ENCODE measurements around the gene ANKRD39. TPM values are rescaled to one million over a fixed set of nuclear protein-coding genes. Genes with fewer than 3 reads are reported as not detected.

Gene ANKRD39
- polyA plus RNA-seq, 3 donors from 2014 or later, result 27.0 to 68.3 (median 41.2) TPM

GRCh38 chr2:96882230-96882629 is 24.4 kb upstream of the ANKRD39 start:
- DNase-seq, result no peak
- H3K27me3 Mint-ChIP-seq (ENCODE audit: low read depth in 3 of 3), result peaks cover 0 to 3% (median 2%) of the 10 kb centered on the region in 3 donors
- H3K4me3 Mint-ChIP-seq, result no peak overlapping the region
- H3K9me3 Mint-ChIP-seq, result no peaks in the 10 kb centered on the region
- no peak overlapping the region for H3K27ac Mint-ChIP-seq
- H3K36me3 Mint-ChIP-seq, result peaks cover 0 to 3% (median 0%) of the 10 kb centered on the region in 3 donors
- peaks cover 0 to 3% of the 10 kb centered on the region in 2 donors for H3K4me1 Mint-ChIP-seq

DNA sequence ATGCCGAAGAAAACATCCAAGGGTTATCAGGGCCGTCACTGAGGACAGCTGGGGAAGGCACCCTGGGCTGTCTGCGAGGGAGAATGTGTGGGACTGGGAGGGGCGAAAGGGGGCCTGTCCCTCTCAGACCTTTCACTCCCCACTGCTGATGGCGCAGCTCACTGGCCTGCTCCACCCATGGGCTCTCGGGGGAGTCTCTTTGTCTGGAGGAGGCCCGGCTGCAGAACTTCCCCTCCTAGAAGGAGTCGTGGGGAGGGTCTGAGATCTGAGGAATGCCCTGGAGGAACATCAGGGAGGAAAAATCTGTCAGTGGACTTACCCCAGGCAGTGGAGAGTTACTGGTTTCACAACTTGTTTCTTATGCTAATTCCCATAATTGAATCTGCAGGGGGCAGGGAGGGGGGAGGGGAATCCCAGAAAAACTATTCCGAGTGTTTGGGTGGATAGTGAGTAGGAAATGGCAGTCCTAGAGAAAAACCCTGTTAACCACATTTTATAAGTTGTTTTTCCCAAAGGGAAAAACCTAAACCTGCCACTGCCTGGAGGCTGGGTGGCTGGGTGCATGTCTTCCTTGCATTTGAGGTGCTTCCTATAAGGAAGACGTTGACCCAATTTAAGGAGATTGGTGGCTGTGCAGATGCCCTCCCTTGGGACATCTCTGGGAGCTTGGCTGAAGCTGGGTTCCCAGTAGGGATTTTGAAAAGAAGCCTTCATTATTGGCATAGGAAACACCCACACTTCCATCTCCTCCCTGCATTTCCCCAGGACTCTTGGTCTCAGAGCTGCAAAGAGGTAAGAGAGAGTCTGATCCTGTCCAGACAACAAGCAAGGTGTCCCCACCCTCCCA is 23.8 kb upstream of the ANKRD39 start:
- no peaks in the 10 kb centered on the region for H3K9me3 Mint-ChIP-seq
- H3K36me3 Mint-ChIP-seq, result peaks cover 0 to 3% (median 0%) of the 10 kb centered on the region in 3 donors
- peaks cover 0 to 3% (median 2%) of the 10 kb centered on the region in 3 donors for H3K27me3 Mint-ChIP-seq (ENCODE audit: low read depth in 3 of 3)

GRCh38 chr2:96880891-96881273 is 23.1 kb upstream of the ANKRD39 start:
- H3K36me3 Mint-ChIP-seq, result no peaks in the 10 kb centered on the region
- no peaks in the 10 kb centered on the region for H3K9me3 Mint-ChIP-seq
- H3K4me3 Mint-ChIP-seq, result no peak overlapping the region
- no peak for DNase-seq
- no peak overlapping the region for H3K27ac Mint-ChIP-seq
- peaks cover 0 to 3% (median 0%) of the 10 kb centered on the region in 3 donors for H3K27me3 Mint-ChIP-seq (ENCODE audit: low read depth in 3 of 3)
- peaks cover 13 to 15% of the 10 kb centered on the region in 2 donors for H3K4me1 Mint-ChIP-seq

More for the DNA sequence above, 23.8 kb upstream of the ANKRD39 start:
- Mint-ChIP-seq H3K27ac (no peak overlapping the region), H3K4me3 (no peak overlapping the region), H3K4me1 (peaks cover 6 to 8% of the 10 kb centered on the region in 2 donors)
- no peak for DNase-seq

GRCh38 chr2:96879545-96880040 is 21.8 kb upstream of the ANKRD39 start:
- Mint-ChIP-seq H3K9me3 (no peaks in the 10 kb centered on the region), H3K4me3 (no peak overlapping the region), H3K27me3 (ENCODE audit: low read depth in 3 of 3) (no peaks in the 10 kb centered on the region), H3K36me3 (no peaks in the 10 kb centered on the region), H3K4me1 (peaks cover 22 to 23% of the 10 kb centered on the region in 2 donors), H3K27ac (no peak overlapping the region)
- no peak for DNase-seq

DNA sequence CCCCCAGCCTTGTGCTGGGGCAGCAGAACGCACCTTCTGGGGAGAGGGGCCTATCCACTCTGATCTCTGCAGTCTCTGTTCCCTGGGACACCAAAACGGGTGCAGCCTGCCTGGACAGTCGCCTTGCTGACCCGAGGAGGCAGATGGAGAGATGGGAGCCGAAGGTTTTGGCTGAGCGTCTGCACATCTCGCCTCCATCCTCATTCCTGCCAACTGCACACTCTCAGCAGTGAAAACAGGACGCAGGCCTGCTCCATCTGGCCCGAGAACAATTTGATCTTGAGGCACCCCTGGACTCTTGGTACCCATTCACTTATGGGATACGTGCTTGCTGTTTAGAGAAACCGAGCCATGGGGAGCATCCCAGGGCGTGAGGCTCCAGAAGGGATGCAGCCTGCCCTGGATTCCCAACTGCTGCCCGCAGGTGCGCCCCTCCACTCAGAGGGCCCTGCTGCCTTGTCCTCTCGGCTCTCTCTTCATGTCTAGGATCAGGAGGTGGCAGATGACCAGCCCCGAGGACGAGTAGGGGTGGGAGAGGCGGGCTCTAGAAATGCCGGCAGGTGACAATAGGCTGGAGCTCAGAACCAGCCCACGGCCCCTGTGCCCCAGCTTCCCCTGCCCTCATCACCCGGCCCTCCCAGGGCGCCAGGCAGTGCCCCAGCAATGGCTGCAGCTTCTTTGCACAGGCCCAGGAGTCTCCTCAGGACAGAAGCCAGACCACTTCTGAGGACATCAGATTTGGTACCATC is 21.2 kb upstream of the ANKRD39 start:
- Mint-ChIP-seq H3K27me3 (ENCODE audit: low read depth in 3 of 3) (no peaks in the 10 kb centered on the region), H3K4me1 (peaks cover 24 to 28% of the 10 kb centered on the region in 2 donors), H3K9me3 (no peaks in the 10 kb centered on the region), H3K27ac (peak overlapping the region in 1 of 6 donors; percentile 12), H3K36me3 (no peaks in the 10 kb centered on the region), H3K4me3 (no peak overlapping the region)
- DNase-seq, result no peak

GRCh38 chr2:96878171-96878570 is 20.4 kb upstream of the ANKRD39 start:
- Mint-ChIP-seq H3K27me3 (ENCODE audit: low read depth in 3 of 3) (no peaks in the 10 kb centered on the region), H3K27ac (peak overlapping the region in 1 of 6 donors; percentile 14), H3K36me3 (no peaks in the 10 kb centered on the region), H3K4me1 (peaks cover 24 to 31% of the 10 kb centered on the region in 2 donors), H3K4me3 (no peak overlapping the region), H3K9me3 (no peaks in the 10 kb centered on the region)
- no peak for DNase-seq

- Mint-ChIP-seq H3K27me3 (ENCODE audit: low read depth in 3 of 3) (no peaks in the 10 kb centered on the region), H3K4me1 (peaks cover 24 to 35% of the 10 kb centered on the region in 2 donors), H3K36me3 (no peaks in the 10 kb centered on the region), H3K27ac (peak overlapping the region in 1 of 6 donors; percentile 26), H3K9me3 (no peaks in the 10 kb centered on the region), H3K4me3 (no peak overlapping the region)
- no peak for DNase-seq
These were observed 19.8 kb upstream of the ANKRD39 start for GRCh38 chr2:96877631-96878092.

GRCh38 chr2:96877042-96877451 is 19.2 kb upstream of the ANKRD39 start:
- Mint-ChIP-seq H3K4me1 (peaks cover 24 to 35% of the 10 kb centered on the region in 2 donors), H3K9me3 (no peaks in the 10 kb centered on the region), H3K27ac (peak overlapping the region; percentile 9 to 70 (median 43)), H3K36me3 (no peaks in the 10 kb centered on the region), H3K4me3 (peak overlapping the region in 3 of 5 donors; percentile 44 to 52 (median 46)), H3K27me3 (ENCODE audit: low read depth in 3 of 3) (no peaks in the 10 kb centered on the region)
- peak in 2 of 3 donors; percentile 27 to 30 for DNase-seq

DNA sequence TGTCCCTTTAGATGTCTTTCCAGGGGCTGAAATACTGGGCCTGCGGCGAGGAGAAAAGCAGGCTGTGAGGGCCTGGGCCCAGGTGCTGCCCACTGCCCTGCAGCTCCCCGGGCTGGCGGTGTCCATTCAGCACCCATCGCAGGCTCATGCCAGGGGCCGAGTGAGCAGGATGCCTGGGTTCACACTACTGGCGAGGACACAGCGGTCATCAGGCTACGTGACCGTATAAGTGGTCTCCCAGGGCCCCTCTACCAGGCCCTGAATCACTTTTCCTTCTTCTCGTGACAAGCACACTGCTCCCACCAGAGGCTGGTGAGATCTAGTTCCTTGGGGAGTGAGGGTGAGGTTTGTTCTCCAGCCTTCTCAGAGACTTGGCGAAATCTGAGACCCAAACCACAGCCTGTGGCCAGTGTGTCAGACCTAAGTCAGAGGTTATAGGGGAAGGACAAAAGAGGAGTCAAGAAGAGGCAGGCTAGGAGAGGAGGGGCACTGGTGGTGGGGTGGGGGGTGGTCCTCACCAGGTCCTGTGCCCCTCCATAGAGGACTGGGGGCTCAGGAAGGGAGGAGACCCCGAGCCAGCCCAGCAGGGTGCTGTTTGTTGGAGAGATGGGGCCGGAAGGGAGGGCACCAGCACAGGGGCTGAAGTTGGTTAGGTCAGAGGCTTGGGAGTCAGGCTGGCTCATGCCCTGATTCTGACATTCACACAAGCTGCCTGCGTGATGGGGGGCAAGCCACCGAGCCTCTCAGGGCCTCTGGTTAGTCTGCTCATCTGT is 18.6 kb upstream of the ANKRD39 start:
- Mint-ChIP-seq H3K4me1 (peaks cover 24 to 36% of the 10 kb centered on the region in 2 donors), H3K27me3 (ENCODE audit: low read depth in 3 of 3) (no peaks in the 10 kb centered on the region), H3K9me3 (no peaks in the 10 kb centered on the region), H3K4me3 (peak overlapping the region in 3 of 5 donors; percentile 44 to 52 (median 46)), H3K27ac (peak overlapping the region; percentile 36 to 70 (median 50)), H3K36me3 (no peaks in the 10 kb centered on the region)
- DNase-seq, result no peak

DNA sequence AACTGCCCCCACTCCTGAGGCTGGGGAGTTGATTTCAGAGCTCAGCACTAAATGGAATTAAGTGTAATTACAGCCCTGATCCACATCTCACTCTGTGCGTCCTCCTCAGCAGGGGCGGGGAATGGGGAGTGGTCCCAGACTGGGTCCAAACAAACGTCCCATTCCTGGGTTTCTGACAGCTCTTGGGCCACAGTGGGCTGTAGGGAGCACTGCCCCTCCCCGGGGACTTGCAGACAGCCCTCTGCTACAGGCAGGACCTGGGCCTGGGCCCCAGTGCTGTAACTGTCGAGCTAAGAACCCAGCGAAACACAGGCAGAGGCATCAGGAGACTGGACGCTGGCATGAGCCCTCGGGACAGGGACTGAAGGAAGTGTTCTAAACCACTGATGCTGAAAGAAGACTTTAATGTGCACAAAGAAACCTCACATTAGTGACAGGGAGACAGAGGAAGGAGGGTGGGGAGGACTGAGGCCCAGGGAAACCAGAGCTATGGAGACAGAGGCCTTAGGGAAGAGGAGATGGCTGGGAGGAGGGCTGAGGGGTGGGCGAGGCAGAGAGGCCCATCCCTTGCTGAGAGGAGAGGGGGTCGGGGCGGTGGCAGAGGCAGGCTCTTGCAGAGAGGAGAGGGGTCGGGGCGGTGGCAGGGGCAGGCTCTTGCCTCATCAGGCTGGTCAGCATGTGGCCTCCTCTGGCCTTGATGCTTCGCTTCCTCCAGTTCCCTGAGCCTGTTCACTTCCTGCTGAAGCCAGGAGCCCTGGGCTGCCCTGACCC is 17.9 kb upstream of the ANKRD39 start:
- Mint-ChIP-seq H3K27ac (no peak overlapping the region), H3K4me3 (no peak overlapping the region), H3K9me3 (no peaks in the 10 kb centered on the region), H3K36me3 (peaks cover 0 to under 1% (median 0%) of the 10 kb centered on the region in 3 donors), H3K27me3 (ENCODE audit: low read depth in 3 of 3) (peaks cover 0 to 2% (median under 1%) of the 10 kb centered on the region in 3 donors), H3K4me1 (peaks cover 31 to 44% of the 10 kb centered on the region in 2 donors)
- no peak for DNase-seq

- Mint-ChIP-seq H3K27ac (no peak overlapping the region), H3K4me1 (peaks cover 35 to 49% of the 10 kb centered on the region in 2 donors), H3K27me3 (ENCODE audit: low read depth in 3 of 3) (peaks cover 2 to 5% (median 3%) of the 10 kb centered on the region in 3 donors), H3K9me3 (no peaks in the 10 kb centered on the region), H3K36me3 (peaks cover 0 to 3% (median 0%) of the 10 kb centered on the region in 3 donors), H3K4me3 (no peak overlapping the region)
- no peak for DNase-seq
These were observed 16.5 kb upstream of the ANKRD39 start for GRCh38 chr2:96874198-96874831.

DNA sequence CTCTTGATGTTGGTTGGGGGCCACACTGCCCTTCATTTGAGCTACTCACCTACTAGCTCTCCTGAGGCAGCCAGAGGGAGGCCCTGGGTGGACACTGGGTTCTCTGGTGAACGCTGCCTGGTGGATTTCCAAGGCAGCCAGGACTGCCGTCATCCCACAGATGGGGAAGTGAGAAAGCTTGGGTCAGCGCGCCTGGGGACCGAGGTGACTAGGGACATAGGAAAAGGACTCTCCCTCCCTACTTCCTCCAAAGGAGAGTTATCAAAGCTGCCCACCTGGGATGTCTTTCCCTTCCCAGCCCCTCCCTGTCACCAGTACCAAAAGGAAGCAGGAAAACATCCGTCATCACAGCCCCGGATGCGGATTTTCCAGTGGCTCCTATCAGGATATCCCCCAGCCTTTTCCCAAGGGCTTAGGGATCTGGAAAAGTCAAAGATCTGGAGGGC is 15.9 kb upstream of the ANKRD39 start:
- no peak overlapping the region for H3K27ac Mint-ChIP-seq

More for the DNA sequence above, 15.9 kb upstream of the ANKRD39 start:
- peaks cover 2 to 5% (median 3%) of the 10 kb centered on the region in 3 donors for H3K27me3 Mint-ChIP-seq (ENCODE audit: low read depth in 3 of 3)
- no peaks in the 10 kb centered on the region for H3K9me3 Mint-ChIP-seq
- H3K4me1 Mint-ChIP-seq, result peaks cover 33 to 49% of the 10 kb centered on the region in 2 donors
- H3K36me3 Mint-ChIP-seq, result peaks cover 0 to 3% (median 0%) of the 10 kb centered on the region in 3 donors
- no peak for DNase-seq
- no peak overlapping the region for H3K4me3 Mint-ChIP-seq

All from immature natural killer cell (primary cell).